ENCODE results near the gene PLVAP.

Gene PLVAP

DNA sequence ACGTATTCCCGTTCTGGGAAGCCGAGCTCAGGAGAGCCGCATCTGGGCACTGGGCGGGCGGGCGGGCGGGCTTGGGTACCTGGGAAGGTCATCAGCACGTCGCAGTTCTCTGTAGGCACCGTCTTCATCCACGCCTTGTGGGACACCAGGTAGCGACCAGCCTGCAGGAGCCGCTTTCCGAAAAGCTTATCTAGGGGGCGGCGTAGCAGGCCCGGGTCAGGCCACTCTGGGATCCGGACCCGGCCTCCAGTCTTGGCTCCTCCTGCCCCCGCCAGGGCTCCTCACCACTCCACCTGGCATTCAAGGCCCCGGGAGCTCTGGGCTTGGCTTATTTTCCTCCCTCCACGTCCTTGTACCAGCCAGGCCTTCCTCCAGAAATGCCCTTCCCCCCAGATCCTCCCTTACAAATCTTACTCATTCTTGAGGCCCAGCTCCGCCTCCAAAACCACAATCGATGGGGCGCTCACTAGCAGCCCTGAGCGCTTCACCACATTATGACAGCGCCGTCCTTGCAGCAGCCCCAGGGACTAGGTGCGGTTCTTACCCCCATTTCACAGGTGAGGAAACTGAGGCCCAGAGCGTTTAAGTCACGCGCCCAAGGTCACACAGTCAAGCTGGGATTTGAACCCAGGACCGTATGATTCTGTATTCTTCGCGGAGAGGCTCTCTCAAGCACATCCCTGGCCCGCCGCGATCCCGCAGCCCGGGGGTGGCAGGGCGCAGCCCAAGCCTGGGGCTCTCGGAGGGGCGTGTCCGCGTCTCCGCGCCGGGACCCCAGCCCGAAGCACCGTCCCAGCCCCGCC is 43.3 kb downstream of the PLVAP start:
- peak; percentile 74 for DNase-seq

GRCh38 chr19:17332677-17333581 is 44.2 kb downstream of the PLVAP start:
- peak; percentile 34 for DNase-seq

GRCh38 chr19:17332360-17332676 is 44.8 kb downstream of the PLVAP start:
- DNase-seq: no peak

- DNase-seq: no peak
These were observed 46.0 kb downstream of the PLVAP start for GRCh38 chr19:17331045-17331558.

GRCh38 chr19:17330262-17331044 is 46.7 kb downstream of the PLVAP start:
- DNase-seq: no peak

DNA sequence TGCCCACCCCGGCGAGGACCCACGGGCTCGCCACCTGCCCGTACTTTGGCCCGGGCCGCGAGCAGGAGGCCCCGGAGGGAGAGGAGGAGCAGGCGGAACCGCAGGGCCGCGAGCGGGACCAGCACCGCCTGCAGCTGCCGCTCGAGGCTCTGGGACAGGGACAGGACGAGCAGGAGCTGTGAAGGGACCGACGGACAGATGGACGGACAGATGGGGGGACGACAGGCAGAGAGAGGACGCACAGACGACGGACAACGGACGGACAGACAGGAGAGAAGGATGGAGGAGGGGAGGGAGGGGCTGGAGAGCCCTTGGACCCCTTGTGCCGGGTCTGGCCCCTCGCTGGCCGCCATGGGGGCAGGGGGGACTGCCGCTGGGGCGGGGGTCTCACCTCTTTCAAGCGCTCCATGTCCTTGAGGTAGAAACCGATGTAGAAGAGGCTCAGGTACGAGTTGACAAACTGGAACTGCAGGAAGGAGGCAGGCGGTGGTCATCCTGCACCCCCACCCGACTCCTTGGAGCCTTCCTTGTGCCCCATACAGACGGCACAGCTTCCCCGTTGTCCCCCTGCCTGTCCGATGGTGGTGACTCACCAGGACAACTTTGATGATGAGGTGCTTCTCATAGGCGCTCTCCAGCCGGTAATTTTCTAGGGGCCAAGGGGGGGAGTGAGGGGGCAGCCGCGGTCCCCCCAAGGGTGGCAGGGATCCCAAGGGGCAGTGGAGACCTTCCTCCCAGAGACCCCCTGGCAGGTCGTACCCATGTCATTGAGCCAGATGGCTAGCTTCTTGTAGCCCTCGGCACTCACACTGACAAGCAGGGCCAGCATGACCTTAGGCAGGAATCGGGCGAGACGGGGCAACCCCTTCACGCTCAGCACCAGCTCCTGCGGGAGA is 47.5 kb downstream of the PLVAP start:
- no peak for DNase-seq

DNA sequence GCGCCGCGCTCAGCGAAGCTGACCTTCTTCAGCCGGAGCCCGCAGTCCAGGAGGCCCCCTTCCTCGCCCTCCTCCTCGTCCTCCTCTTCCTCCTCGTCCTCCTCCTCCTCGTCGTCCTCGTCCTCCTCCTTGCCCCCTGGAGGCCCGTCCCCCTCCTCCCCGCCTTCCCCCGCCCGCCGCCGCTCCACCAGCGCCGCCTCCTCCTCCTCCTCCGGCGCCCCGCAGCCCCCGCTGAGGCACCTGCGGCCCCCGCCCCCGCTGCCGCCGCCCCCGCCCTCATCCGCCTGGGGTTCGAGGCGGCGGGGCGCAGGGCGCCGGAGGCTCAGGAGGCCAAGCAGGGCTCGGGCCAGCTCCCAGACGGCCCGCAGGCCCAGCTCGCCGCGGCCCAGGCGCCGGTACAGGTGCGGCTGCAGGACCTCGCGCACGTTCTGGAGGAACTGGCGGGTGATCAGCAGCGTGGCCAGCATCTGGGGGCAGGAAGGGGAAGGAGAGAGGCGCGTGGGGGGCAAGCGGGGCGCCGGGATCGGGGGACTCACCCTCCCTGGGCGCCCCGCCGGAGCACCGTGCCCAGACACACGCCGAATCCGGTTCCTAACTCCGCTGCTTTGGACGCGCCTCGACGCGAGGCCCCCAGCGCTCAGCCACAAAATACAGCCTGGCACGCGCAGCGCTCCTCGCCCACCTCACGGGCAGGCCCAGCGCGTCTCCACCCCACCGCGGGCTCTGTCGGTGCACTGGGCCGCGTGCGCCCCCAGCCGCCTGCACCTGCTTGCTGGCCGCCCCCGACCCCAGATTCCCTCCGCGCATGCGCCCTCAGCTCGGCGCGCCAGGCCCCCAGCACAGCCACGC is 48.4 kb downstream of the PLVAP start:
- DNase-seq: peak; percentile 51

DNA sequence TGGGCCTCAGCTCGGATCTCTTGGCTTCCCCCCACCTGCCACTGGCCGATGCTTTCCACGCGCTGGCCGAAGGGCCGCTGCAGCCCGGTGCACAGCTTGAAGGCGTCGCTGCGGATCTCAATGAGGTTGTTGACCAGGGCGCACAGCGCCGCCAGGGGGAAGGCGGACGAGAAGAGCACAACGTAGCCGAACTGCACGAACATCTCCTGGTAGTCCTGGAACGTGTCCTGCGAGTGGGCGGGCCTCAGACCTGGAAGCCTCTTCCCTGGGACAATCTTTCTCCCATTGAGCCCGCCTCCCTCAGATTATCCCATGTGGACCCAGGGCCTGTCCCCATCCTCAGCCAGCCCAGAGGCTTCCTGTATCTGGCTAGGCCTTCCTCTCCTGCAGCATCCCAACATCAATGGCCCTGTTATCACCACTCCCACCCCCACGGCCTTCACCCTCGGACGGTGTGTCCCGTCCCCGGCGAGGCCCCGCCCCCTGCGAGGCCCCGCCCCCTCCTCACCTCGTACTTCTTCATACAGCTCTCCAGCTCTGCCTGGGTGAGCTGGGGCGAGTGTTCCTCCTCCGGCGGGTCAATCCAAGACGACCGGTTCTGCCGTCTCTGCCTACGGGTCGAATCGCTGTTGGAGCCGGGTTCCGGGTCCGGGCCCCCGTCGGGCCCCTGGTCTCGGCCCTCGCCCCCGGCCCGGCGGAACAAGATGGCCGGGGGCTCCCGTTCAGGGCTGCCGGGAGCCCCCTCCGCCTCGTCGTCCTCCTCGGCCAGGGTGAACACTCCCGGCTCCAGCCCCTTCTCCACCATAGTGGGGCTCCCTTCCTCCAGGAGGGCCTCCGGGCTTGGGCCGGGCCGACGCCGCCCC is 49.3 kb downstream of the PLVAP start:
- peak; percentile 66 for DNase-seq

DNA sequence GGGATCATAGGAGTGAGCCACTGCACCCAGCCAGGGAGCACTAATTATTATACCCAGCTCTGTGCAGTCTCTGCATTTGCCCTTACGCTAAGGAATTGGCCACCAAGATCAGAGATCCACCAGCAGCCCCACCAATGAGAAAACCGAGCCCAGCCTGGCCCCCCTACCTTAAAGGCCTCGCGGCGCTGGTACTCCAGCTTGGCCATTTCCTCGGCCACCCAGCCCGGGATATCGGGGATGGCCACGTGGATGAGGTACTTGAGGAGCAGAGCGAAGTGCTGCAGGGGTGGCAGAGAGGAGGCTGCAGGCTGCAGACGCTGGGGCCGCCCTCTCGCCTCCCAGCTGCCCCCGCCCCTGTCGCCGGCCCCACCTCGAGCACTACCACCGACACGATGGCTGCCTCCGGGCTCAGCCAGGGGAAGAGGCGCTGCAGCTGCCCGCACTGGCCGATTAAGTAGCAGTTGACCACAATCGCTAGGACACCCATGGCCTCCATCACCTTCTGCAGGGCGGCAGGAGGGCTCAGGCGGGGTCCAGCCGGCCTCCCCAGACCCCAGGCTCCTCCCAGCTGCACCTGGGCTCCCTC is 50.0 kb downstream of the PLVAP start:
- DNase-seq: no peak

- DNase-seq: no peak
These were observed 50.6 kb downstream of the PLVAP start for GRCh38 chr19:17326595-17326966.

DNA sequence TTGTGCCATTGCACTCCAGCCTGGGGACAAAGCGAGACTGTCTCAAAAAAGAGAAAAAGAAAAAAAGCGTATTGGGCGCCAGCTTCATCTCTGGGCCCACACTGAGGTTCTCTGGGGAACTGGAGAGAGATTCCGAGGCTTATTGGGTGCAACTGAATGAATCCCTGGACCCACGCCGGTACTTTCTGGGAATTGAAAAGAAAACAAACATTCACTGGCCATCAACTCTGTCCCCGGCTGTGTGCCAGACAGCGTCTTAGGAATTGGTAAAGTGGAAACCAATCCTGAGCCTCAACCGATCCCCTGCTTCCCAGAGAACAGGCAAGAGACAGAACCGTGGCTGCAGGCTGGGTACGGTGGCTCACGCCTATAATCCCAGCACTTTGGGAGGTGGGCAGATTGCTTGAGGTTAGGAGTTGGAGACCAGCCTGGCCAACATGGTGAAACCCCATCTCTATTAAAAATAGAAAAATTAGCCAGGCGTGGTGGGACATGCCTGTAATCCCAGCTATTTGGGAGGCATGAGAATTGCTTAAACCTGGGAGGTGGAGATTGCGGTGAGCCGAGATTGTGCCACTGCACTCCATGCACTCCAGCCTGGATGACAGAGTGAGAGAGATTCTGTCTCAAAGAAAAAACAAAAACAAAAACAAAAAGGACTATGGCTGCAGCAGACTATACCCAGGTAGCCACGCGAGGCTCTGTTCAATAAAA is 51.1 kb downstream of the PLVAP start:
- DNase-seq: no peak

DNA sequence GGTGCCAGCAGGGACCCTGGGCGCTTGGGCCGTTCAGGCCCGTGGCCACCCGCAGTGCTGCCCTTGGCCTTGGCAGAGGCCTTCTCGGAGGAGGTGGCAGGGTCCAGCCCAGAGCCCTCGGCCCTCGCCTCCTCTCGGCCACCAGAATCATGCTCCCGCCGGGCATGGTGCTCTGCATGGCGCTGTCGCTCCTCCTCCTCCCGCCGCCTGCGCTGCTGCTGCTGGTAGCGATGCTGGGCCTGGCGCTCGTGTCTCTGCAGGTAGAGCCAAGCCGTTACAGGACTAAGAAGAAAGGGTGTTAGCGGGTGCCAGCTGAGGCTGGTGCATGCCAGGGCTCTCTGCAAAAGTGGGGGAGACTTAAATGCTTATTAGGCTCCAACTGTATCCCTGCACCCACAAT is 52.0 kb downstream of the PLVAP start:
- DNase-seq: no peak

DNA sequence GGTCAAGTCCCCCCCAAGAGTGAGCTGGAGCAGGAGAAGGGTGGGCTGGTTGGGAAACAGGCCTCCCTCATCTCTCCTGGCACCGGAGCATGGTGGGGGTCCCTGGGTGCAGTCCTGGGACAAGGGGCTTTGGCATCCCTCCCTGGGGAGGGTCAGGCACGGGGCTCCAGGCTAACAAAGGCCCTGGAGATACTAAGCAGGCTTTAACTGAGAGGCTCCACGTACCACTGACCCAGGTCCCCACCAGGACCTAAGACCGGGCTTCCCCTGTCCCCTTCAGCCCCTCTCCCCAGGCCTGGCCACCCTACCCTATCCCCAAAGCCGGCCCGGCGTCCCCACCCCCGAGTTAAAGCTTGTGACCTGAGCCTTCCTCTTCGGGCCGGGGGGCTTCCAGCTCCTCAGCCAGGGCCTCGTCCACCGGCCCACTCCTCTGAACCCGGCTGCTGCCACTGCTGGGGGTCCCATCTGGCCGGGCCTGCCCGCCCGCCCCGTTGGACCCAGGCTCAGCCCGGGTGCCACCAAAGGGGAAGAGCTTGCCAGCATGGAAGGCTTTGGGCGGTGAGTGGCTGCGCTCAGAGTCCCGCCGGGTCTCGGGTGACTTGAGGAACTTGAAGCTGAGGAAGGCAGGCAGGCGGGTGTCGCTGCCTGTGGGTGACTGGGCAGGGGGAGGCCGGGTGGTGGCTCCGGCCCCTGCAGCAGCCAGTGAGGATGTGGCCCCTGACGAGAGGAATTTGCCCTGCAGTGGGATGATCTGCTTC is 52.6 kb downstream of the PLVAP start:
- DNase-seq: no peak

GRCh38 chr19:17323964-17324332 is 53.2 kb downstream of the PLVAP start:
- DNase-seq: no peak

DNA sequence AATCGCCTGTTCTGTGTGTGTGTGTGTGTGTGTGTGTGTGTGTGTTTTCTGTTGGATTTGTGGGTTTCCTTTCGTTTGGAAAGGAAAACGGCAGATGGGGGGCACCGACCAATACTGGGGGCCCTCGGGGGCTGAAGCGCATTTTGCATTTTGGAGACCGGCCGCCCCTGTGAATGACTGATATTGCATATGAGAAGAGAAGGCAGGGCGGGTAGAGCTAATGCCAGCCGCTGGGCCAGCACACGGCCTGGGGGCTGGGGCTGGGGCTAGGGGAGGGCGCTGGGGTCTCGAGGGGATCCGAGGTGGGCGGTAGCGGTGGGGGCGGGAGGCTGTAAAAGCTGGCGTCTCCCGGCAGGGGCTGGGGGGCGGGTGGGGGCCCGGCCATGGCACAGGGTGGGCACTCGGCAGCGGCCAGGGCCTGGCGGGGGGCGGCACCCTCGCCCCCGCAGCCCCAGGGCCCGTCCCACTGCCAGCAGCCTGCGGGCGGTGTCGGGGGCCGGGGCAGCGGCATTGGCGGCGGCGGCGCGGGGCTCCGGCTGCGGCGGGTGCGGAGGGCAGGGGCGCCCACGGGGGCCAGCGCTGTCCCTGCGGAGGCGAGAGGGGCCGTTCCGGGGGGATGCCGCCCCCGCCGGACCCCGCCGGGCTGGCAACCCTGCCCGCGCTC is 53.7 kb downstream of the PLVAP start:
- DNase-seq: no peak

DNA sequence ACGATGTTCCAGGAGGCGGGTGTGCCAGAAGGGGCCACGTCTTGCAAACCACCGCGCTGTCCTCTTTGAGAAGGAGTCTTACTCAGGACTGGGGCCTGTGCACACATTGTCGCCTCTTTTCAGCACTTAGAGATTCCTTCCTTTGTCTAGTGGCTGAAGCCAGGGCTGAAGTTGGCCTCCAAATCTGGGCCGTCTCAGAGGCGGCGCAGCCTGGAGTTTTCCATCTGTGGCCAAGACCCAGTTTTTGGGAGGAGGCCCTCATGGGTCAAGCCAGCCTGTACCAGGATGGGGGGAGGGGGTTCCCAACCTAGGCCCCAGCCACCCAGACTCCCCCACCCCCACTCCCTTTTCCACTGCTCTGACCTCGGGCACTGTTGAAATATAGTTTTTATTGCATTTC is 54.3 kb downstream of the PLVAP start:
- DNase-seq: no peak

DNA sequence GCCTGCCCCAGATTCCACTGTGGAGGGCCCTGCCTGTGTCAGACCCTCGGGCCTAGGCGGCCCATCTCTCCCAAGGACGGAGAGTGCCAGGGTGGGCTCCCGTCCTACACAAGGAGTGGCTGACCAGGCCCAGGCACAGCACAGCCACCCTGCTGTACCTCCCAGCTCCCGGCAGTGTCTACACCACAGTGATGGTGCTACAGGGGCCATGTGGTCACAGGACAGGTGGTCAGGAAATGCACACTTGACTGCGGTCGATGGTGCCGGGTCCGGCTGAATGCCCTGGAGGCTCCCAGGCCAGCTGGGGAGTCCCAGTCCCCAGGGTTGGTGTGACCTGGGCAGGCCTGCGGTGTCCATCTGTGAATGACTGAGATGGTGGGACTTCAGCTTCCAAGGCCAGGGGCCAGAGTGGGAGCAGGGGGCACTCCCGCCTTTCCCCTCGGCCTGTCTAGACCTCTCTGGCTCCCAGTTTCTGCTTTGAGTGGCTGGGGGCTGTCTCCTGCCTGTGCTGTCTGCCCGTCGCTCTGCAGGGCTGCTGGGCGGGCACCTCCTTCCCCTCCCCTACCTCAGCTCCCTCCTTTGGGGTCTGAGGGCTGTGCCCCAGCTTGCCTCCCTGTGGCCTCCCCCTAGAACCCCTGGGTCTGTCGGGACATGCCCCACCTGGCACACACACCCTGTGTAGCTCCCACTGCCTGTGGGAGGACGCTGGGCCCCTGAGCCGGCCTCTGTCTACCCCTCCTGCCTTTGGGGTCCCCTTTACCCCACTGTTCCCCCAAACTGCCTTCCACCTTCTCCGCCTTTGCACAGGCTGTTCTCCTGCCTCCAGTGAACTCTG is 55.3 kb downstream of the PLVAP start:
- DNase-seq: no peak
